Liver (tissue), 9 donors: ENCODE results near the gene BRIP1. TPM values are rescaled to one million over a fixed set of nuclear protein-coding genes. Genes with fewer than 3 reads are reported as not detected.
"Not testable (repeated sequence)": the region's sequence is repeated elsewhere in the genome, so short reads cannot be mapped to it uniquely, and the experiment has no call there.

Experiments used
- DNase-seq: peaks from one replicate; pipeline ENCODE4 v3.0.0-alpha.2; 2017; ENCODE audit warnings: low spot score
- H3K27ac ChIP-seq, 2 donors: one replicate each; pipeline ENCODE4 v1.7.0; 2013; ENCODE audit warnings: inconsistent platforms in 2 of 2, low read length in 2 of 2, control low read depth in 1 of 2, low read depth in 1 of 2, mild to moderate bottlenecking in 1 of 2
- H3K27me3 ChIP-seq, 4 donors: one replicate each; pipeline versions ENCODE4 v1.6.1 to v1.7.0; 2013; ENCODE audit warnings: low read length in 3 of 4, inconsistent platforms in 1 of 4, mild to moderate bottlenecking in 1 of 4, moderate library complexity in 1 of 4; ENCODE audit not compliant: control insufficient read depth in 4 of 4, insufficient read depth in 4 of 4
- H3K36me3 ChIP-seq, 4 donors: one replicate each; pipeline versions ENCODE4 v1.6.1 to v1.7.0; 2013; ENCODE audit warnings: low read length in 3 of 4, mild to moderate bottlenecking in 3 of 4, low read depth in 1 of 4, moderate library complexity in 1 of 4; ENCODE audit not compliant: control insufficient read depth in 4 of 4, insufficient read depth in 3 of 4
- H3K4me1 ChIP-seq, 4 donors: one replicate each; pipeline versions ENCODE4 v1.6.1 to v1.7.0; 2013; ENCODE audit warnings: low read length in 3 of 4, mild to moderate bottlenecking in 3 of 4, moderate library complexity in 1 of 4; ENCODE audit not compliant: control insufficient read depth in 4 of 4, insufficient read depth in 4 of 4
- H3K4me3 ChIP-seq, 3 donors: one replicate each; pipeline versions ENCODE4 v1.6.1 to v1.7.0; 2013; ENCODE audit warnings: low read length in 3 of 3, control low read depth in 1 of 3, low read depth in 1 of 3, mild to moderate bottlenecking in 1 of 3
- H3K9ac ChIP-seq, 2 donors: one replicate each; pipeline ENCODE4 v1.7.0; 2013; ENCODE audit warnings: low read length in 2 of 2, mild to moderate bottlenecking in 2 of 2, moderate library complexity in 2 of 2, control low read depth in 1 of 2, low read depth in 1 of 2
- H3K9me3 ChIP-seq, 4 donors: one replicate each; pipeline versions ENCODE4 v1.6.1 to v1.7.0; 2013; ENCODE audit warnings: low read length in 3 of 4; ENCODE audit not compliant: control insufficient read depth in 4 of 4
- ATF3 ChIP-seq: IDR thresholded peaks from 2 replicates; pipeline ENCODE4 v1.6.1; 2016; ENCODE audit warnings: antibody characterized with exemption
- CTCF ChIP-seq: fragments of 150-350 bp; IDR thresholded peaks from 2 replicates; pipeline ENCODE4 v1.5.1; 2017; ENCODE audit warnings: improper control_type of control experiment, low read depth, low read length; ENCODE audit not compliant: missing input control
- FOXA1 ChIP-seq: IDR thresholded peaks from 2 replicates; pipeline ENCODE4 v1.6.1; 2016; ENCODE audit warnings: antibody characterized with exemption
- HNF4G ChIP-seq: IDR thresholded peaks from 2 replicates; pipeline ENCODE4 v1.6.1; 2016; ENCODE audit warnings: antibody characterized with exemption
- JUND ChIP-seq, 2 donors: IDR thresholded peaks; 2 replicates each; pipeline ENCODE4 v1.6.1; 2016; ENCODE audit warnings: antibody characterized with exemption in 2 of 2
- MAX ChIP-seq: IDR thresholded peaks from 2 replicates; pipeline ENCODE4 v1.6.1; 2016; ENCODE audit warnings: antibody characterized with exemption
- REST ChIP-seq: IDR thresholded peaks from 2 replicates; pipeline ENCODE4 v1.6.1; 2016; ENCODE audit warnings: antibody characterized with exemption, mild to moderate bottlenecking
- YY1 ChIP-seq: IDR thresholded peaks from 2 replicates; pipeline ENCODE4 v1.6.1; 2016; ENCODE audit warnings: antibody characterized with exemption, mild to moderate bottlenecking
- ZBTB33 ChIP-seq: IDR thresholded peaks from 2 replicates; pipeline ENCODE4 v1.6.1; 2016; ENCODE audit warnings: antibody characterized with exemption
- WGBS: extraction: QIAGEN DNeasy Blood & Tissue Kit; methylation state at CpG from one replicate; pipeline ENCODE4 v1.1.7; 2013; 5-methylcytosine and 5-hydroxymethylcytosine counted together
- polyA plus RNA-seq, 2 donors: library from polyadenylated mRNA; stranded (reverse) in 1 of 2; unstranded in 1 of 2; fragments of 200-250 nt in 1 of 2; fragments of >200 nt in 1 of 2; fragmentation: Nextera tagmentation in 1 of 2; extraction: Ambion mirVana in 1 of 2; gene quantifications; one replicate each; pipeline versions ENCODE4 v1.2.1 to v1.2.3, GENCODE V29; 2013 to 2015
- total RNA-seq, 2 donors: library from RNA; depleted of rRNA; stranded (reverse); fragments of >200 nt; gene quantifications; one replicate each; pipeline ENCODE4 v1.2.3, GENCODE V29; 2014
- donor health status: healthy.
- donor health status: healthy.
- donor health status: healthy.
- donor health status: healthy.
- donor health status: healthy.

BRIP1 gene
- total and polyA plus RNA-seq, 4 donors, result 0.24 to 10.3 (median 0.90) TPM

GRCh38 chr17:61680921-61681320, 182.4 kb downstream of the BRIP1 start:
- Histone ChIP-seq H3K36me3 (no peaks in the 10 kb centered on the region), H3K4me3 (no peak overlapping the region), H3K9me3 (no peaks in the 10 kb centered on the region), H3K27me3 (no peaks in the 10 kb centered on the region), H3K9ac (no peak overlapping the region), H3K27ac (no peak overlapping the region), H3K4me1 (no peaks in the 10 kb centered on the region)
- WGBS, result 96% methylated on average over 10 of the region's 10 CpGs
- TF ChIP-seq JUND (IDR thresholded peaks at IDR 0.05) (no peak), FOXA1 (no peak)
- DNase-seq, result no peak

GRCh38 chr17:61678339-61678738, 185.0 kb downstream of the BRIP1 start:
- Histone ChIP-seq H3K27ac (no peak overlapping the region), H3K36me3 (no peaks in the 10 kb centered on the region), H3K4me3 (no peak overlapping the region), H3K27me3 (no peaks in the 10 kb centered on the region), H3K9me3 (no peaks in the 10 kb centered on the region), H3K9ac (no peak overlapping the region), H3K4me1 (no peaks in the 10 kb centered on the region)
- TF ChIP-seq HNF4G, result no peak
- TF ChIP-seq YY1, result no peak
- no peak for TF ChIP-seq MAX
- TF ChIP-seq CTCF, result no peak
- TF ChIP-seq ZBTB33, result no peak
- no peak for TF ChIP-seq REST
- TF ChIP-seq ATF3, result no peak
- 89% methylated on average over 1 of the region's 1 CpG for WGBS
- no peak for DNase-seq

GRCh38 chr17:61677150-61677811, 186.0 kb downstream of the BRIP1 start:
- 85% methylated on average over 7 of the region's 7 CpGs for WGBS
- not testable (repeated sequence) for H3K4me1 ChIP-seq, H3K4me3 ChIP-seq, H3K36me3 ChIP-seq, H3K27me3 ChIP-seq, H3K27ac ChIP-seq, H3K9ac ChIP-seq, DNase-seq, H3K9me3 ChIP-seq

GRCh38 chr17:61676522-61676921, 186.8 kb downstream of the BRIP1 start:
- DNase-seq, H3K9me3 ChIP-seq, H3K4me1 ChIP-seq, H3K27me3 ChIP-seq, H3K36me3 ChIP-seq, H3K27ac ChIP-seq, H3K4me3 ChIP-seq, H3K9ac ChIP-seq: not testable (repeated sequence)

GRCh38 chr17:61674609-61675008, 188.7 kb downstream of the BRIP1 start:
- H3K4me1 ChIP-seq, H3K4me3 ChIP-seq, H3K36me3 ChIP-seq, H3K27ac ChIP-seq, H3K27me3 ChIP-seq, H3K9ac ChIP-seq, DNase-seq, H3K9me3 ChIP-seq: not testable (repeated sequence)
- 98% methylated on average over 2 of the region's 2 CpGs for WGBS
